T-helper 2 cell (primary cell): ENCODE data around the gene KRT14.
"Not testable (repeated sequence)": the region's sequence is repeated elsewhere in the genome, so short reads cannot be mapped to it uniquely, and the experiment has no call there.

Experiments used
- DNase-seq, 5 experiments: peaks; one replicate each; pipeline versions ENCODE4 v3.0.0 to v3.0.0-alpha.2; 2012 to 2022

Gene KRT14

GRCh38 chr17:41576740-41577139 lies 10.0 kb downstream of the KRT14 start:
- not testable (repeated sequence) for DNase-seq

- no peak for DNase-seq
Observed at GRCh38 chr17:41575336-41575735, 11.4 kb downstream of the KRT14 start.

GRCh38 chr17:41571561-41572434 lies 14.9 kb downstream of the KRT14 start, which contains the start of gene KRT9:
Gene KRT9, minus strand, starts transcription at chr17:41572059. Its CDS starts 67 bp downstream, at chr17:41571992.
- no peak for DNase-seq

GRCh38 chr17:41567317-41567716 lies 19.4 kb downstream of the KRT14 start:
- DNase-seq = peak in 2 of 5 experiments; percentile 8 to 65

- DNase-seq = no peak
Observed at GRCh38 chr17:41565338-41565737, 21.4 kb downstream of the KRT14 start.

- DNase-seq = no peak
Observed at GRCh38 chr17:41563607-41564170, 23.0 kb downstream of the KRT14 start.

- DNase-seq = no peak
Observed at GRCh38 chr17:41561554-41561953, 25.1 kb downstream of the KRT14 start.

- DNase-seq = no peak
Observed at GRCh38 chr17:41559548-41559947, 27.1 kb downstream of the KRT14 start.

- no peak for DNase-seq
Observed at GRCh38 chr17:41556931-41557330, 29.8 kb downstream of the KRT14 start.

GRCh38 chr17:41556306-41556705 lies 30.4 kb downstream of the KRT14 start:
- DNase-seq = no peak

- no peak for DNase-seq
Observed at GRCh38 chr17:41555105-41555887, 31.4 kb downstream of the KRT14 start.

- no peak for DNase-seq
Observed at GRCh38 chr17:41553987-41554680, 32.6 kb downstream of the KRT14 start.

GRCh38 chr17:41553176-41553575 lies 33.5 kb downstream of the KRT14 start:
- no peak for DNase-seq

- DNase-seq = no peak
Observed at GRCh38 chr17:41552455-41552854, 34.2 kb downstream of the KRT14 start.

GRCh38 chr17:41551365-41551764 lies 35.3 kb downstream of the KRT14 start:
- no peak for DNase-seq

GRCh38 chr17:41549596-41550039 lies 37.1 kb downstream of the KRT14 start:
- DNase-seq = no peak

GRCh38 chr17:41548844-41549595 lies 37.7 kb downstream of the KRT14 start:
- DNase-seq = peak; percentile 58 to 85 (median 74)

- peak in 2 of 5 experiments; percentile 24 to 51 for DNase-seq
Observed at GRCh38 chr17:41547921-41548843, 38.5 kb downstream of the KRT14 start.

- no peak for DNase-seq
Observed at GRCh38 chr17:41547378-41547841, 39.3 kb downstream of the KRT14 start.

- DNase-seq = no peak
Observed at GRCh38 chr17:41546819-41547218, 39.9 kb downstream of the KRT14 start.
